Kidney glomerular epithelial cell (primary cell): ENCODE data around the gene FAM3D.
"Not testable (repeated sequence)": the region's sequence is repeated elsewhere in the genome, so short reads cannot be mapped to it uniquely, and the experiment has no call there.

ENCODE experiments used
- DNase-seq: peaks from one replicate; lab custom pipeline; 2025; lab: John Stamatoyannopoulos, UW

The FAM3D gene

DNA sequence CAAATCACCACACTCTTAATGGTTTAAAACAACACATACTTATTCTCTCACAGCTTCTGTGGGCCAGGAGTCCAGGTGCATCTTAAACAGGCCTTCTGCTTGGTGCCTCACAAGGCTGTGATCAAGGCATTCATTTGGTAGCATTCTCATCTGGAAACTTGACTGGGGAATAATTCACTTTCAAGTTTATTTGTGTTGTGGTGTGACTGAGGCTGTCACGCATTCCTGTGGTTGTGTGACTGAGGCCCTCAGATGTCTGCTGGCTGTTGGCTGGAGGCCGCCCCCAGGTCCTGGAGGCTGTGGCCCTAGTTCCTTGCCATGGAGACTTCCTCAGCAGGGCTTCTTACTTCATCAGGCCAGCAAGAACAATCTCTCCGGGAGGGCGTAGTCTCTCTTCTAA lies 16.9 kb upstream of the FAM3D start:
- no peak for DNase-seq

DNA sequence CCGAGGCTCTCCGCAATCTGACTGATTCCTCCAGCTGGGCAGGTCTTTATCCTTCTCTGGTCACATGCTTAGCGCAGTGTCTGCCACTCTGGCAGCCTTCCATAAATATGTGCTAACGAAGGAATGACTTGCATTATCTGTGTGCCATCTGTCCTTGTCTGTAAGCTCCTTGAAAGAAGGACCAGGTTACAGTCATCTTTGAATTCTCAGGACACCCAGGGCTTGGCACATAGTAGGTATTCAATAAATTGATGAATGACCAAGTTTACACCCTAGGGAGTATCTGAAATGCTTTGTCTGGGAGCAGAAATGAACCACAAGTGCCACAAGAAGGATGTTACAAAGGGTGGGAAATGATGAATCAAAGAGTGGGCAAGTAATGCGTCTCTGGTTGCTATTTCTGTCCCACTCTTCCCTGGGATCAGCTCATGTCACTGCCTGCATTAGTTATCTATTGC lies 16.5 kb upstream of the FAM3D start:
- no peak for DNase-seq

DNA sequence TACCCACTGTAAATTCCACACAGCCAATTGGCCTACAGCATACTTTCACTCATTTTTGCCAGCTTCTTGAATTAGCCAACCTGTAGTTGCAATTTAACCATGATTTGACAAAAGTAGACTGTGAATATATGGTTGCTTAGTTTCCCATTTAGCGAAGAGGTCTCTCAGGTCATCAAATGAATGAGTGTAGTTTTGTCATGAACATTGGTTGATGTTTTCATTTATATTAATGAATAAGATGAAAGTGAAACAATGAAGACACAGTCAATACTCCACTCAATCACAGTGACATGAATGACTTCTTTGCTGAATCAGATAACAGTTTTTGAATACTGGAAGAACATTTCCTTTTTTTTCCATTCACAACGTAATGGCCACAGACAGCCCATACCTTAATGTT lies 15.3 kb upstream of the FAM3D start:
- DNase-seq, result no peak

DNA sequence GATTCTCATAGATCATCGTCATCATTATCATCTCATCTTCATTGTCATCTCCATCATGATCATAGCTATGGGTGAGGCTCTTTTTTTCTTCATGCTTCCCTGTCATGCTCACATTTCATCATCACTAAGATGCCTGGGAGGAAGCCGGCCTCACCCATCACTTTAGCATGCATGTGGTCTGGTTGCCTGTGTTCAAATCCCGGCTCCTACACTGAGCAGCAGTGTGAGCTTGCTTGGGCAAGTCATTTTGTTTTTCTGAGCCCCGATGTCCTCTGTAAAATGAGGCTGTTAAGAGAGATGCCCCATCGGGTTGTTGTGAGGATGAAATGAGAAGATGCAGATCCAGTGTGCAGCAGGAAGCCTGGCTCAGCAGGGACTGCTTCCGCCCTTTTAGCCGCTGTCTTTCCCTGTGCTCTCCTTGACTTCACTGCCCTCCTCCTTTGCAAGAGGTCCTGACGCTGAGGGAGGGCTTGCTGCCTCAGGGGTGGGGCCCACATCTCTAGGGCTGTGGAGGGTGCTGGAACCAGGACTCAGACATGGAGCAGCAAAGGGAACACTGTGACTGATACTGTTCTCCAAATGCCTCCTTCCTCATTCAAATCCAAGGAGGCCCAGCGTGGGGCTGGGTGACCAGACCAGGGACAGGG lies 14.4 kb upstream of the FAM3D start:
- no peak for DNase-seq

DNA sequence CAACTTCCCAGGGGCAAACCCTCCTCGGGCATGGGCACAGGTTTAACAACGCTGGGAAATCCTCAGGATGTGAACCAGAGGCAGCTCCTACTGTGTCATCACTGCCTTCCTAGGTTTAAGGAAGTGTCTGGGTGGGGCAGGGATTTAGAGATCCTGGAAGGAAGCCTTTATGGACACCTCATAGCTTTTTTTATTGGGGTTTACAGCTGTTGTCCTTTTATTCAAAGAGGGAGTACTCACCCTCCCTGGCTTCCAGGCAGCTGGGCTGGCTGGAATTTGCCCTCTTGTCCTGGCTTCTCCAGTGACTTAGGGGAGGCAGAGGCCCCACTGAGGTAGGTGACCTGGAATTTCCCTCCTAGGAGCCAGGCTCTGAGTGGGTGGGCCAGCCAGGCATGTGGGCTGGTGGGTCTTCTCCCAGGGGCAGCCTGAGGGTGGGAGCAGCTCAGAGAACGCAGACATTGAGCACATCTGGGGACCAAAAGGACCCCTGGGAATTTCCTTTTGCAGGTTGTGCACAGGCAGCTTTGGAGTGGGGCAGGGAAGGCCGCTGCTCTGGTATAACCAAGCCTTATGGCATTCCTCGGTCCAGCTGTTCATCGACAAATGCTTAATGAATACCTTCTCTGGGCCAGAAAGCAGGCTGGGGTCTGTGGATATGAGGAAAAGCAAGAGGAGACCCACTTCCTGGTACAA lies 13.5 kb upstream of the FAM3D start:
- DNase-seq, result no peak

DNA sequence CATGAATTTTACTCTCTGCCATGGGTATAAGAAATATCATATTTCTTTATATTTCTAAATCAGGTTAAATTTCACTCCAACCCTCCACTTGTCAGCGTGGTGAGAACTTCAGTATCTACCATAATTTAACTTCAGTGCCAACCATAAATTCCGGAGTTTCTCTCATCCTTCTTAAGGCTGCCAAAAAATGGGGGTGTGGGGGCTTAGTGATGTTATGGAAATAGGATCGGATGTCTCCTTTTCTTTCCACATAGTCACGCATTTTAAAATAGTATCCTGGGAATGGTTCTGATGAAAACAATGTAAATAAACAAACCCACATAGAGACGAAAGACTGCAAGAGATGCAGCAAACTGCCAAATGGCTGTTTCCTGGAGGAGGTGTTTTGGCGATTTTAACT lies 12.9 kb upstream of the FAM3D start:
- no peak for DNase-seq

DNA sequence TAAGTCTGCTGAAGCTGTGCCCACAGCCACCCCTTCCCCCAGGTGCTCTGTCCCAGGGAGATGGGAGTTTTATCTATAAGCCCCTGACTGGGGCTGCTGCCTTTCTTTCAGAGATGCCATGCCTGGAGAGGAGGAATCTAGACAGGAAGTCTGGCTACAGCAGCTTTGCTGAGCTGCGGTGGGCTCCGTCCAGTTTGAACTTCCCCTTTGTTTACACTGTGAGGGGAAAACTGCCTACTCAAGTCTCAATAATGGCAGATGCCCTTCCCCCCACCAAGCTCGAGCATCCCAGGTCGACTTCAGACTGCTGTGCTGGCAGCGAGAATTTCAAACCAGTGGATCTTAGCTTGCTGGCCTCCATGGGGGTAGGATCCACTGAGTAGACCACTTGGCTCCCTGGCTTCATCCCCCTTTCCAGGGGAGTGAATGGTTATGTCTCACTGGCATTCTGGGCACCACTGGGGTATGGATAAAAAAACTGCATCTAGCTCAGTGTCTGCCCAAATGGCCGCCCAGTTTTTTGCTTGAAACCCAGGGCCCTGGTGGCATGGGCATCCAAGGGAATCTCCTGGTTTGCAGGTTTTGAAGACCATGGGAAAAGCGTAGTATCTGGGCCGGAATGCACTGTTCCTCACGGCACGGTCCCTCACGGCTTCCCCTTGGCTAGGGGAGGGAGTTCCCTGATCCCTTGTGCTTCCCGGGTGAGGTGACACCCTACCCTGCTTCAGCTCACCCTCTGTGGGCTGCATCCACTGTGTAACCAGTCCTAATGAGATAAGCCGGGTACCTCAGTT lies 11.8 kb upstream of the FAM3D start:
- DNase-seq, result not testable (repeated sequence)

DNA sequence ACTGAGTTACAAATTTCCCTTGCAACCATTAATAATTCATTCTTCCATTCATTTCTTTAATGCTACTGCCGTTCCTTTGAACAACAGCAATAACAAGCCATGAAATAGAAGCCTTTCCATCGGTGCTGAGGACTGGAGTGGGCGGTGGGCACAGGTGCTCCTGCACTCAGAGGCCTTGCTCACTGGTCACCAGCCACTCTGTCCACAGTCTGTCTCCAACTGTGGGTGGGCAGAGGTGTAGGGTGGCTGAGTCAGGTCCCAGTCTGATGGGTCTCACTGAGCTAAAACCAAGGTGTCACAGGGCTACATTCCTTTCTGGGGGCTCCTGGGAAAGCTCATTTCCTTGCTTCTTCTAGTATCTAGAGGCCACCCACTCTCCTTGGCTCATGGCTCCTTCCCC lies 6.3 kb upstream of the FAM3D start:
- no peak for DNase-seq

DNA sequence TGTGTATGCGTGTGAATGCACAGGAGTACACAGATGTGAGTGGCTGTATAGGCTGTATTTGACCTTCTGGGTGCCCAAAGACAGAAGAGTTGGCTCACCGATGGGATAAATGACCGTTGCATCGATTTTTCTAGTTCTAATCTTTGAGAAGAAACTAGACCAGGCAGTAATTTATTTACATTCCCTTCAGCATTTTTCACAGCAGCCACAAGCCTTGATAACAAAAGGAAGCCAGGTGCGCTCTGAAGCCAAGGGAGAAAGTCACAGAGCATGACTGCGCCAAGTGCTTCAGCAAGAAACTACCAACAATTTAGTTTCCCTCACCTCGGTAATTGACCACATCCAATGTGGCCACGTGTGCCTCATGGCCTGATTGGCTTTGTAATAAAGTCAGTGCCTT lies 5.9 kb upstream of the FAM3D start:
- no peak for DNase-seq

DNA sequence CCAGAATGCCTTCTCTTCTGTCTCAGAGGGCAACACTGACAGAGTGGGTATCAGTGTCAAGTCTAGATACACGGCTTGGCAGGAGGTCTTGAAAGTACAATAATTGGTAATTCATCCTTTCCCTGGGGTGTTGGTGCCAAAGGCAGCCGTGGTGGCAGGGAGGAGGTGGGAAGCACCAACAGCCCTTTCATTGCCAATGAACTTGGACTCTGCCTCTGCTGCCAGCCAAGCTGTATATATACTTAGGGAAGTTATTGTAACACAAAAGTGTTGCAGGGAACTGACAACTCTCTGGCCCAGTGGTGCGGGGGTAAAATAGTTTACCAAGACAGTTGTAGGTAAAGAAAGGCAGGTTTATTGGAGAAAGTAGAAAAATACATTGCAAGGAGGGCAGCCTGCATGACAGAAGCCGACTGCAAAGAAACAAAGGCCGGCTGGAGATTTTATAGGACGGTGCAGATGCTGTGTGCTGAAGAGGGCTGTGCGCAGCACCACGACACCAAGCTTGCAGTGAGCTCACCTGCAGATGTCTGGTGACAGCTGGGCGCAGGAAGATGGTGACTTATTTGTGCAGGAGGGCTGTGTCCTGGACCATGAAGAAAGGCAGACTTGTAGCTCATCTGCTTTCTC lies 4.0 kb upstream of the FAM3D start:
- DNase-seq, result no peak

DNA sequence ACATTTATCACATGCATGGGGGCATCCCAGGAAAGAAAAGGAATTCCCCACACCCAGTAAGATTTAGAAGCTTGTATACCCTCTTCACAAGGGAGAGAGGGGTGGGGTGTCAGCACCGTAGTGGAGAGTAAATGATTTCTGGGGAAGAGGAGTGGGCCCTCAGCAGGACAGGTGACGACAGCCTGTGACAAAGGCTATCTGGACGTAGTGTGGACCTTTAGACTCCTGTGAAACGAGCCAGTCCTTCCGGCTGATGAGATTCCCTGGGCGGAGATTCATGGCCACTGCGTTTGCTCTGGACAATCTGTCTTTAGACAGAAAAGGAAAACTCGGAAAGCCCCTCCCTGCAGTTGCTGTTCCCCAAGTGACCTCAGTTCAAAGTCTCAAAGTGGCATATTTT lies 1.7 kb upstream of the FAM3D start:
- DNase-seq, result no peak

DNA sequence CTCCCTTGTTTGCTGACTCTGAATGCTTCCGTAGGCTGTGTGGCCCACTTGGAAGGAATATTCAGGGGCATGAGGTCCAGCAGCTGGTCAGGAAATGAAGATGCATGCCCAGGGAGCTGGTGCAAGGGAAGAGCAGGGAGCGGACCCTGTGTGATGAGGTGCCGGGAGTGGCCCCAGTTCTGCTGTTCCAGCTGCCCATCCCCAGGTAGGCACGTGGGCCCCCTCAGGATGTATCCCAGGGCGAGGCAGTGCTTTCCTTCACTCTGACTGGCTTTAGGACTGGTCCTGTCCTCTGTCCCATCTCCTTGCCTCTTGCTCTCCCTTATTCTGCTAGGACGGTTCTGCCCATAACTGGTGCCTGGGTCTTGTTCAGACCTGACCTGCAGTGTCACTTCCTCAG lies 1.1 kb upstream of the FAM3D start:
- no peak for DNase-seq

DNA sequence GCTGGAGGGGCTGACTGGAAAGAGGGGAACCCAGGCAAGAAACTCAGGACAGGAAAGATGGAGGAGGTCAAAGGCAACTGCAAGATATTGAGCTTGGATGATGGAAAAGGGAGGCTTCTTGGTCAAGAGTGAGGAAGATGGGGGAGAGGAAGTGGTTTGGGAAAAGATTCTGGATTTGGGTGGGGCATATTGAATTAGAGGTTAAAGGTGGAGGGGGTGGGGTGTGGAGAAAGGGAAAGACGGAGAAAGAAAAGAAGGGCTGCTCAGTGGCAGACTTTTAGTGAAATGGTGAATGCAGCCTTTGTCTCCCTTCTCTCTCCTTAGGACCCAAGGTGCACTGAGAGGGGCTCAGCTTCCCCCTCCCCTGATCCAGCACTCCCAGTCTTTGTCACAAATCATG lies 655 bp upstream of the FAM3D start:
- no peak for DNase-seq

DNA sequence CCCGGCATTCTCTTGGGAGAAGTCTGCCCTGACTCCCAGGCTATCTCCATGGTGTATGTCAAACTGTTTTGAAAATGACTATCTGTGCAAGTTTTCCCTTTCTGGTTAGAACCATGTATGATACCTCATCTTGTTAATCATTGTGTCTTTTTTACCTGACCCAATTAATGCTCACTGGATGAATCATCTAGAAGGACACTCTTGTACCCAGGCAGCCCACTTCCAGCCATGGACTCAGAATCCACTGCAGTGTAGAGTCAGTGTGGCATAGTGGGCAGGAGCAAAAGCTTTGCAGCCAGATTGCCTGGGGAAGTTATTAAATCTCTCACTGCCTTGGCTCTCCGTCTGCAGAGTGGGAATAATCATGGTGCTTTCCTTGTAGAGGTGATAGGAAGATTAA lies 1.2 kb downstream of the FAM3D start:
- DNase-seq, result peak; percentile 59

DNA sequence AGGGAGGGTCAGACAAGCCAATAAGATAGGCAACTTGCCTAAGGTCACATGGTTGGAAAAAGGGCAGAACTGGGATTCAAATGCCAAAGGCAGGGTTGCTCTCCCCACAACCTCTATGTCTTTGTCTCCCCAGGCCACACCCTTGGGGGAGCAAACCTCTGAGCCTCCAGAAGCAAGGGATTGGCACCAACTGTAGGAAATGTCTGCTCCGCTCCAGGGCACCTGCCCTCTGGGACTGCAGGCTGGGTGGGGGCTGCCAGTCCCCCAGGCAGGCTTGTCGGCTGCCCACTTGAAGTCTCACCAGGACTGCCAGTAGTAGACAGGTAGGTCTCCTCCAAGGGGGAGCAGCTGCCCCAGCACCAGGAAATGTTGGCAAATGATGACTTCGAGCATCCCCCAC lies 2.0 kb downstream of the FAM3D start:
- no peak for DNase-seq

DNA sequence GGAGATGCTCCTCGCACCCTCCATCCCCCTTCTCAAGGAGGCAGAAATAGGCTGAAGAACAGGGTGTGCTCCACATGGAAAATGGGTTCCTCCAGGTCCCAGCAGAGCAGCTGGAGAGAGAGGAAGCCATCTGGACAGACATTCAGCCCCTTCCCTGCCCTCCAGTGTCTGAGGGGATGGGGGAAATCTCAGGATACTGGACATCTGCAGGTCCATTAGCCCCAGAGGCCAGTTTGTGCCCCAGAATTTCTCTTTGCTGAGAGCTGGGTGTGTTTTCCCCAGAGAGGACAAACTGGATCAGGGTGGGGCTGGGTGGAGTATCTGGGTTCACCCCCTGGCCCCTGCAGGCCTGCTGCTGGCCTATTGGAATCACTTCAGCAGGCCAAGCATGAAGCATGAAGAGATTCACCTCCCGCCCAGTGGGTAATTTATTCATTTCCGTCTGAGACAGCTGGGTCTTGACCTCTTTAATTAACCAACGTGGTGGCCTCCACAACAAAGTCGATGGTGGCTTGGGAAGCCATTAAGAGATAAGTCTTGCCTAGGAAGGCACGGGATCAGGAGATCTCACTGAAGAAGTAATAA lies 4.6 kb downstream of the FAM3D start:
- no peak for DNase-seq

DNA sequence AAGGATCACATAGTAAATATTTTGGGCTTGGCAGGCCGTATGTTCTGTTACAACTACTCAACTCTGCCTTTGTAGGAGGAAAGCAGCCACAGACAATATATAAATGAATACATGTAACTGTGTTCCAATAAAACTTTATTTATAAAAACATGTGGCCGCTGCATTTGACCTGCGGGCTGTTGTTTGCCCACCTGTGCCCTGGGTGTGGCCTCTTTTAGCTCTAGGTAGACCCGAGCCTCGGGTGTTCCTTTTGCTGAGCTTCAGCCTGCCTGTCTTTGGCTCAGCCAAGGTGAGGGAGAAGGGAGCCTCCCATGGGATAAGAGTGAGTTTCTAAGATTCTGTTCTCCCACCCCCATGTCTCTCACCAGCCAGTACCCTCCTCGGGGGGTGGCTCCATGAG lies 5.6 kb downstream of the FAM3D start:
- no peak for DNase-seq

DNA sequence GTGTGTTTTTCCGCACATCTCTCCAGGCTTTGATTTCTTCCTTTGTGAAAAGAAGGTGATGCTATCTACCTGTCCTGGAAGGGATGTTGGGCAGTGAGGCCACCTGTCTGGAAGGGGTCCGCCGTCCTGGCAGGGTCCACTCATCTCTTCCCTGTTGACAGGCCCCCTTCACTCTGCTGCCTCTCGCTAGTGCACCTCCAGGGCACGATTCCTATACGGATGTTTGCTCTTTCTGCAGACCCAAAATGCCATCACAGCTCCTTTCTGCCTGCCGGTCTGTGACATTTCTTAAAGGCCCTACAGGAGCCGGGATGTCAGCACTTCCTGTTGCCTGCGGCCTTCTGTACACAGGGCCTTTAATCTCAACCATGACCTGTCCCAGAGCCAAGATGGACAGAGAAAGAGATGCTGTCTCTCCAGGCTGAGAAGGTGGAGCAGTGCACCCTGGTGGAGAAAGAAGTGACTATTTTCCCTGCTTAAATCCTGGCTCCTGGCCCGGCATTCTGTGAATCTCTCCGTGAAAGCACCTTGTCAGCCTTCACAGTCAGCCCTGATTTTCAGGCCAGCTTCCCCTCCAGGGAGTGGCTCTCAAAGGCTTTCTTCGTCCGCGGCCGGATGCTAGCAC lies 7.4 kb downstream of the FAM3D start:
- peak; percentile 1 for DNase-seq

DNA sequence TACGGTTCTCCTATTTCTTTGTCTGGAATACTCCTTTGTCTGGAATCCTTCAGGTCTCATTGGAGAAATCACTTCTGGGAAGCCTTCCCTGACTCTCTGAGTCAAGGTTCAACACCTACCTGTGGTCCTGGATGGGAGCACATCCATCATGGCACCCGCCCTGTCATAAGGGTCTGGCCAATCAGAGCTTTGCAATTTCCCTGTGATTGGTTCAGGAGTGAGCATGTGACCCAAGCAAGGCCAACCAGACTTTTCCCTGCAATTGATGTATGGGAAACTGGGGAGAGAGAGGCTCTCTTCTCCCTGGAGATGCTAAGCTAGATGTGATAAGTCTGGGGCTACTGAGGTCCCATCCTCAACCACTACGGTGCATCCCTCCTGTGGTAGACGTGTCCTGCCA lies 8.1 kb downstream of the FAM3D start:
- DNase-seq, result no peak

DNA sequence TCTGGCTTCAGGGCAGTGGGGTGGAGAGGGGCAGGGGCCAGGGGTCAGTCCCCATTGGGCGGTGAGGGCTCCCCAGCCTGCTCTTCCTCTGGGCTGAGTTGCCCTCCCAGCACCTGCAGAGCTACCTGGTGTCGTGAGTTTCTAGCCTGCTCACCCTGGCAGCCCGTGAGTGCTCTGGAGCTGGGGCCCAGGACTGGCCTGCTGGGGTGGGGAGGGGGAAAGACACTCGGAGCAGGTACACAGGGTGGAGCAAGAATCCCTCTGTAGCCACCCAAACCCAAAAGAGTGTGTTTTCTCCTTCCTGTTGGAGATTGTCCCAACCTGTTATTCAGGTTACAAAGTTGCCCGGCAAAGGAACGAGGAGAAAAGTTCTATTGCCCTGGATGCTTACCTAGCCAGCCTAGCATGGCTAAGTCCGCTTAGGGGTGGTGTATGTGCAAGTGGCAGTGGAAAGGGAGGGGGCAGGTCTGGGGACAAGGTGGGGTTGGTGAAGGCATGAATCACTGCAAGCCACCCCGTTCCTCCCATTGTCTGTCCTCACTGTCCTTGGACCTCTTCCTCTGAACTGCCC lies 8.9 kb downstream of the FAM3D start:
- no peak for DNase-seq

DNA sequence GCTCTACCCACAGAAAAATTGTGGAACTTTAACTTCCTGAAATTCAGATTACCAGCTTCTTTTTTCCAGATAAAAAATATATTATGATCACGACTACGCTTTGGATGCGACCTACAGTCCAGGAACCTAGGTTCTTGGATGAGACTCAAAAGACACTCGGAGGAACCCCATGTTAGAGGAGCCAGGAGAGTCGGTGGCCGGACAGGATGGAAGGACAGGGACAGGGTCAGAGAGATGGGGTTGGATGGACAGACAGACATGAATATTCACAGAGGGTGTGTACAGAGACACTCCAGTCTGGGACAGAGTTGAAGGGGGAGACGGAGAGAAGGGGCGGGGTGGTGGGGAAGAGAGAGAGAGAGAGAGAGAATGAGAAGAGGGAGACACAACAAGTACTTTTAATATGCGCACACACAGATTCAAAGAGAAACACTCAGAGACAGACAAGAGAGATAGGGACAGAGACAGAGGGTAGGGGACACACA lies 9.5 kb downstream of the FAM3D start:
- DNase-seq, result no peak
